Activated CD4-positive, alpha-beta T cell treated with anti-CD3 and anti-CD28 coated beads for 48 hours (primary cell): ENCODE results near the gene CCDC149.

Experiments
- DNase-seq: peaks from one replicate; pipeline ENCODE4 v3.0.0-alpha.2; 2020

Gene CCDC149

DNA sequence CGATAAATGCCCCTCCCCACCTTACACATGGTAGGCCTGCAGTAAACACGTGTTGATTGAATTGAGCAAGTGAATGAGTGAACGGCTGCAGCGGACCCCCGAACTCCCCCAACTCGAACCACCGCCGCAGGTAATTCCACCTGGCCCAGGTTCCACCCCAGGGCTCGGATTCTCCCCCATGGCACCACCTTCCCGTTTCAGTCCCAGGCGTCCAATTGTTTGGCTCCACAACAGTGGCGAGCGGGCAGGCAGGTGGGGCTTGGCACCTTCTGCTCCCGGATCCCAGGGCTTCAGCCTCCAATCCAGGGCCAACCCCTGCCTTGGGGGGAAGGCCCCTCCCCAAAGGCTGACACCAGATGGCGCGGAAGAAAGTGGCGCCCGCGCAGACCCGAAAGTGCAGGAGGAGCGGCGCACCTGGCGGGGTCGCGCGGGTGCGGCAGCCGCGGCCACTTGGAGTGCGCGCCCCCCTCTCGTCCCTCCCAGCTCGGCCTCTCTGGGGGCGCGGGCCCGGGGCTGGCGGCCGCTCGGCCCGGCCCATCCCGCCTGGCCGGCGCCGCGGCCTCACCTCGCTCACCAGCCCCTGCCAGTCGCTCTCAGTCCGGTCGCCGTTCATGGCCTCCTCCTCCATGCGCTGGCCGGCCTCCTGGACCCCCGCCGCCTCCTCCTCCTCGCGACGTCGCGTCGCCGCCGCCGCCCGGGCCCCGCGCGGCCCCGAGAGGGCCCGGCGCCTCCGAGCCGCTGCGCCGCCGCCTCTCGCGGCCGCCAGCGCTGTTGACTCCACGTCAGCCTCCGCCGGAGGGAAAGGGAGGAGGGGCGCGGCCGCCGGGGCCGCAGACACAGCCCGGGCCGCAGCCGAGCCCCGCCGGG is at the start of gene CCDC149:
Gene CCDC149, minus strand, starts transcription at position 791 of the 867 bp plus-strand sequence. Its CDS starts 178 bp downstream, at position 613.
- DNase-seq = peak; percentile 22

DNA sequence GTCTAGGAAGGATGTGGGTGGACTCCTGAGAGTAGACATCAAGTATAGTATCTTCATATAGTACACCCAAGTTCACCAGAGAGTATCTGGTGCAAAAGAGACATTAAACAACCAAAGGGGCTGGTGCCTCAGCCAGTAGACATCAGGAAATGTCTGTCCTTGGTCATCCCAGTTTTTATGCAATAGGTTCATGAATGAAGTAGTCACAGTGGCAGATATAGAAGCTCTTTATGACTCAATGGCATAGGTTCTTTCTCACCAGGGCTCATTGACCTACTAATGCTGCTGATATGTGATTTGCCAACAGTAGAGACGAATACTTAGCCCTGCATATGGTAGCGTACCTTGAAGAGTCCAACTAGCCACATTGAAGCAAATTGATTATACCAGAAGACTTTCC is 45.0 kb upstream of the CCDC149 start:
- no peak for DNase-seq

- no peak for DNase-seq
These were observed 43.9 kb upstream of the CCDC149 start for GRCh38 chr4:24956763-24957162.

DNA sequence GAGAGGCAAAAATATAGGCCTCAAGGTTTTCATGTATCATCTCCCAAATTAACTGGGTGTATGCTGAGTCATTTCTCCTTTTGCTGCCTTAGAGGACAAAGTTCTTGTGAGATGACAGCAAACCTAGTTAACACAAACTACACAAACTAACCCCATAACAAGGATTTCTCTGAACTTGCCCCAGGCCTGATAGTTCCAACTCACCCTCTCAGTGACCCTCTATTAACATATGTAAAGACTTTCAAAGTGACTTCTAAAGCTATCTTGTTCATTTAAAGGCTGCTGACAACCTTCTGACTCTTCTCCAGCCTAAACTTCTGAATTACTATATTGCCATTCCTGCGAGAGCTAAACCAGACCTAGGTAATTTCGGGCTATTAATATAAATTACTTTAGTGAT is 43.2 kb upstream of the CCDC149 start:
- no peak for DNase-seq

DNA sequence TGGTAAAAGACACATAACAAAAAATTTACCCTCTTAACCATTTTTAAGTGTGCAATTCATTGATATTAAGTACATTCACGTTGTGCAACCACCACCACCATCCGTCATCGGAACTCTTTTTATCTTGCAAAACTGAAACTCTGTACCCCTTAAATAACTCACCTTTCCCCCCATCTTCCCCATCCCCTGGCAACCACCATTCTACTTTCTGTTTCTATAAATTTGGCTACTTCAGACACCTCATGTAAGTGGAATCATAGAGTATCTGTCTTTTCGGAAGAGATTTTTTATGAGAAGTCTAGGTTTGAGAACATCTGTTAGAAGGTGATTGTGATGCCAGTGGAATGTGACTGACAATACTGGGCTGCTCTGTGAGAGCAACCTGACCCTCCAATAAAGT is 39.8 kb upstream of the CCDC149 start:
- DNase-seq = no peak

DNA sequence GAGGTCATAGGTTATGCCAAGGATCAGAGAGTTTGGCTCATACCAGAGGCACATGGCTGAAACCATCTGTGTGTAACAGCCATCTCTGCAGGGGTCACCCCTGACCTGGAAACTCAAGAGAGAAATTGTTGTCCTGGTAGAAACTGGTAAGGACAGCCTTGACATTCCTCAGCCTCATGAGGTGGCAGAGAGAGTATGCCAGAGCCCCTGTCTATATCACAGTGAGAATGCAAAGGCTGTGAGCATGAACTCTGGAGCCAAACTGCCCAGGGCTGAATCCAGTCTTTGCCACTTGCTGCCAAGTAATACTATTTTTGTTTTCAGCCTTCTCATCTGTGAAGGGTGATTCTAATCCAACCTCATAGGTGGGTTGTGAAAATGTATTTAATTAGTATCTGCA is 37.1 kb upstream of the CCDC149 start:
- no peak for DNase-seq

DNA sequence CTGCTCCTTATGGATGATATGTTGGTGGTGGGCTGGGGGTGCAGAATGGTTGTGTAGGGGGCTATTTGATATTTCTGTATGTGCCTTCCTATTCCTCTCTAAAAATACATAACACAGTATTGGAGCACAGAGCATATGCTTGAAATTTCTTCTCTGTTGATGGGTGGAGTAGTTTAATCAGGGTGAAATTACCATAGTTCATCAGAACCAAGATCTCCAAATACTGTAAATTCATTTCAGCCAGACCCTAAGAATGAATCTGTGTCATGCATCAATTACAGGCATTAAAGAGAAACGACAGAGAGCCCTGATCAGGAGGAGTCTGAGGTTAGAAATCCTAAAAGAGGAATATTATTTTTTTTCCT is 25.1 kb upstream of the CCDC149 start:
- DNase-seq = no peak

GRCh38 chr4:24937176-24937916 is 24.5 kb upstream of the CCDC149 start:
- DNase-seq = no peak

DNA sequence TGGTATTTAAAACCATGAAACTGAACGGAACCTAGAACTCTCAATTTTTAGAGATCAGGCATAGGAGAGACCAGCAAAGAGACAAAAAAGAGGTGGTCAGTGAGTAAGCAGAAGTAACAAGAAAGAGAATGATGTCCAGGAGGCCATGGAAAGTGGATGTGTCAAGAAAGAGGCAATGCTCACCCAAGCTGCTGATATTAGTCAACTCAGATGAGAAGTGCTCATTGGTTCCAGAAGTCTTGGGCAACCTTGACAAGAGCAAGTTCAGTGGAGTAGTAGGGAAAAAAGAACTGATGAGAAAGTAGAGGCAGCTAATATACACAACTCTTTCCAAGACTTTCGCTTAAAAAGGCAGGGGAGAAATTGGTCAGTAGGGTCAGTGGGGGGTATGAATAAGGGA is 23.0 kb upstream of the CCDC149 start:
- DNase-seq = no peak

- no peak for DNase-seq
These were observed 21.5 kb upstream of the CCDC149 start for GRCh38 chr4:24934311-24934710.

- no peak for DNase-seq
These were observed 20.9 kb upstream of the CCDC149 start for GRCh38 chr4:24933684-24934275.

DNA sequence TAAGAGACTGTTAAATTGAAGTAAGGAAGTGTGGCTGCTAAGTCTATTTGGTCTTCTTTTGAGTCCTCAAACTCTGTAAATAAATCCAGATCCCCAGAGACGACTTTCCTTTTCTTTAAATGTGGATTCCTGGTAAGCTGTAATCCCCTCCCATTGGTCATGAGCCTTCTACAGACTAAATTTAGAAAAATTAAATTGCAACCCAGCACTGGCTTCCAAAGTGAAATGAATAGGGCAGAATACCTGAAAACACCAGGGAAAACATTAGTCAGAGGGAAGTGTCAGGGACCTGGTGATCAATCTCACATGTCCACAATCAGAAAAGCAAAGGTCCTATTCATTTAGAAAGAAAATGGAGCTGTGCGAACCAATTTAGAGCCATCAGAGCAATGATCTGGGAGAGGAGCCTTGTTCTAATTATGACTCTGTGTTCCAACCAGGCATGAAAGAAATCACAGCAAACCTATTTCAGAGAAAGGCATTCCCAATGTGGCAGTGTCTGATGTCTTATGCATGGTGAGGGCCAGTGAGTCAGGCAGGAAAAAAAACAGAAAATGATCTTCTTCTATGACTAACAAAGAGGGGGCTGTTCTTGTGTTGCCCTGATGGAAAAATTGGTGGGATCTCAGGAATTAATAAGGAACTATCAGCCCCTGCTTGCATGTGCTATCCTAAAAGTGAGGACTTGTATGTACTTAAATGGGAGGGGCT is 19.8 kb upstream of the CCDC149 start:
- no peak for DNase-seq

DNA sequence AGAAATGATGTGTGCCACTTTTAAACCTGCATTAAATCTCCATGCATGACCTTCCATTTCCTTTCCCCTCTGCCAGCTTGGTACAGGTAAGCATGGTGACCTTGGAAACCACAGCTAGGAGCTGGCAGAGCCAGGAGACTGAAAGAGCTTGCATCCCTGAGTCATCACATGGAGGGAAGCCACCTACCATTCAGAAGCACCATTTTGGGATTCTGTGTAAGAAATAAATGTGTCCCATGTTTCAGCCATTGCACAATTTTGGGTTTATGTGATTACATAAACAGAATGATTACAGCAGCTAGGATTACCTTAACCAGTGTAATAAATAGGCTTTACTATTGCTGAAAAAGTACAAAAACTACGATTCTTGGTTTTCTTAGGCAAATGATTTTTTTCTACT is 17.3 kb upstream of the CCDC149 start:
- DNase-seq = no peak

GRCh38 chr4:24928708-24929107 is 15.9 kb upstream of the CCDC149 start:
- no peak for DNase-seq

GRCh38 chr4:24927049-24927448 is 14.2 kb upstream of the CCDC149 start:
- DNase-seq = no peak

GRCh38 chr4:24924309-24924781 is 11.5 kb upstream of the CCDC149 start:
- no peak for DNase-seq

DNA sequence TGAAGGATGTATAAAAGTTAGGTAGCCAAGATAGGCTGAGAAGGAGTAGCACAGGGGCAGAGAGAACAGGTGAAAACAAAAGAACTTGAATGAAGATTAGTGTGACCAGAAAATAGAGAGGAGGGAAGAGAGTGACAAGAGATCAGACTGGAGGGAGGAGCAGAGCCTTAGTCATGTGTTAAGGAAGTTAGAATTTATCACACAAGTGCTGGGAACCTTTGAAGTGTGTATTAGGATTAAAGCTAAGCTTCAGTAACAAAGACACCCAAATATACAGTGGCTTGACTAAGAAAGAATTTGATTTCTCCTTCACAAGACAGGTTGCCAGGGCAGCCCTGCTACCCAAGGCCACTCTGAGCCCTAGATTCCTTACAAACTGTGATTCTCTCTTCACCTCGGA is 10.7 kb upstream of the CCDC149 start:
- DNase-seq = no peak

GRCh38 chr4:24923002-24923401 is 10.2 kb upstream of the CCDC149 start:
- no peak for DNase-seq

- no peak for DNase-seq
These were observed 9.6 kb upstream of the CCDC149 start for GRCh38 chr4:24922416-24922815.

DNA sequence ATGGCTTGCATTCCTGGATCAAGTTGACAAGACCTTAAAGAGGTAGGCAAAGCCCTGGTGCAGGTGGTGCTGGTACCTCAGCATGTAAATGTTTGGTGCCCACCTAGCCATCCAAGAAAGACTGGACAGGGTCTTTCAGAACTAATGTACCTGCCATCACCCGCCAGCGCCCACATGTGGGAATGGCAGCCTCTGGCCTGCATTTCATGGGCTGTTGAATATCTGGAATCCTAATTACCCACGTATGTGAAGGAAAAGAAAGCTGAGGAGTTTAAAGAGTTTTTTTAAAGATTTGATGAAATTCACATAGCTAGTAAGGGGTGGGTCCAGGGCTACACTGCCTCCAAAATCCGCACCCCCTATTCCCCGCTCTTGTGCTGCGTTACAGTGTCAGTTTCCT is 8.6 kb upstream of the CCDC149 start:
- no peak for DNase-seq

DNA sequence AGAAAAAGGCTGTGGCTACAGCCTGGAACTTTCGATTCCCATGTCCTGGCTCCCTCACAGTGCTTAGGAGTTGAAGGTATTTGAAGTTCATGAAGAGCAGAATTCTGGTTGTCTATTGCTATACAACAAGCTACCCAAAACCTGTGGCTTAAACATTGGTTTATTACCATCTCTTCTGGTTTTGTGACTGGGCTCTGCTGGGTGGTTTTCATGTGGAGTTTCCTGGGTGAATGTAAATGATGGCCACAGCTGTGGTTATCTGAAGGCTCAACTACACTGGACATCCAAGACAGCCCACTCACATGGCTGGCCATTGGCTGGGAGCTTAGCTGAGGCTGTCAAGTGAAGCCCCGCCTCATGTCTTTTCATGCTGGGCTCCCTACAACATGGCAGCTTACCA is 7.2 kb upstream of the CCDC149 start:
- DNase-seq = no peak

DNA sequence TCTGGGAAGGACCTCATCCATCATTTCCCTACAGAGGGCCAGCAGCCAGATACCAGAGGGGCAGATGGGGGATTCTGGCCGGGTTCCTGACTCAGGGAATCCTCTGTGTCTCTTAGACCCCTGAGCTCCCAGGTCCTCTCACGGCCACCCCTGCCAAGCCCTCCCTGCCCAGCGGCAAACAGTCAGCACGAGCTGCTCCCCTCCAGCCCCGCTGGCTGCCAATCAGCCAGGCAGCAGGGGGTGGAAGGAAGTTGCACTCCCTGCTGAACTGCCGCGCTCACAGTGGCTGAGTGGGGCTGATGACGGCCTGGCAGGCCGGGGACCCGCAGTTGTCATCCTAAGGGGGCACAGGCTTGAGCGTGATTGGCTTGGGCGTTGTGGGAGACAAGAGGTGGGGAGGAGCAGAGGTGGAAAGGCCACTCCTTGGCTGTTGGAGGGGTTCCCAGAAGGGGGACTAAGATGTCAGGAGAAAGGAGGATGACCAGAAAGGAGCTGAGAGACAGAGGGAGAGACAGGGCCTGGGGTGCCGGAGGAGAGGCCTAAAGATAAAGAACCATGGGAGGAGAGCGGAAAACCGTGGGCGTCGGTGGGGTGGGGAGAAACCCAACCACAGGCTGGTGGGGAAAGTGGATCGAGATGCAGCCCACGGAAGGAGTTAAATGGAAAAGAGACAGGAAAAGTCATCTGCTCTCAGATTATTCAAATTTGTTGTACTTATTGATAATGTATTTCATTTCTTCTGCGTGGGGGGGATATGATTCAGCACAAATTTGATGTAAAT is 4.4 kb upstream of the CCDC149 start:
- no peak for DNase-seq
